CD14-positive monocyte (primary cell): ENCODE measurements around the gene RNF26. TPM values are rescaled to one million over a fixed set of nuclear protein-coding genes. Genes with fewer than 3 reads are reported as not detected.

ENCODE experiments used
- DNase-seq, 3 donors: peaks; one replicate each; pipeline ENCODE4 v3.0.0-alpha.2; 2011 to 2022
- H2AFZ ChIP-seq: 2 replicates; pipeline ENCODE4 v1.6.0; 2012; ENCODE audit warnings: mild to moderate bottlenecking, low read depth, low read length, inconsistent platforms; ENCODE audit not compliant: insufficient read depth, poor library complexity, severe bottlenecking
- H3K27ac ChIP-seq, 2 donors: 1 replicate in 1 of 2; 2 replicates in 1 of 2; pipeline ENCODE4 v1.5.1; 2012 to 2013; ENCODE audit warnings: low read length in 2 of 2, control low read depth in 1 of 2, inconsistent platforms in 1 of 2, low read depth in 1 of 2, mild to moderate bottlenecking in 1 of 2
- H3K27me3 ChIP-seq, 2 donors: one replicate each; pipeline versions ENCODE4 v1.6.0 to v1.6.1; 2011 to 2013; ENCODE audit warnings: low read length in 2 of 2; ENCODE audit not compliant: control insufficient read depth in 2 of 2, insufficient read depth in 2 of 2
- H3K36me3 ChIP-seq, 2 donors: replicated peaks in 1 of 2; 1 replicate in 1 of 2; 2 replicates in 1 of 2; pipeline versions ENCODE4 v1.5.1 to v1.6.1; 2012 to 2013; ENCODE audit warnings: low read length in 2 of 2, control low read depth in 1 of 2, inconsistent platforms in 1 of 2, mild to moderate bottlenecking in 1 of 2; ENCODE audit not compliant: insufficient read depth in 2 of 2, control insufficient read depth in 1 of 2
- H3K4me1 ChIP-seq, 2 donors: 1 replicate in 1 of 2; 2 replicates in 1 of 2; pipeline versions ENCODE4 v1.5.1 to v1.6.1; 2012 to 2013; ENCODE audit warnings: low read length in 2 of 2, control low read depth in 1 of 2, inconsistent platforms in 1 of 2, mild to moderate bottlenecking in 1 of 2, moderate library complexity in 1 of 2; ENCODE audit not compliant: insufficient read depth in 2 of 2, control insufficient read depth in 1 of 2
- H3K4me2 ChIP-seq: replicated peaks from 2 replicates; pipeline ENCODE3; 2012; ENCODE audit warnings: low read length, moderate library complexity, mild to moderate bottlenecking; ENCODE audit not compliant: poor library complexity, severe bottlenecking; ENCODE audit errors: extremely low read depth
- H3K4me3 ChIP-seq, 3 experiments: fragments of 200-600 bp in 1 of 3; sonication (generic) in 1 of 3; replicated peaks in 1 of 3; 1 replicate in 2 of 3; 2 replicates in 1 of 3; pipeline ENCODE4 v1.5.1; 2011 to 2013; ENCODE audit warnings: low read length in 3 of 3, mild to moderate bottlenecking in 3 of 3, control low read depth in 2 of 3, low read depth in 2 of 3, inconsistent platforms in 1 of 3, moderate library complexity in 1 of 3
- H3K79me2 ChIP-seq: 2 replicates; pipeline ENCODE4 v1.6.0; 2012; ENCODE audit warnings: mild to moderate bottlenecking, control low read depth, inconsistent platforms, low read length, moderate library complexity; ENCODE audit not compliant: insufficient read depth
- H3K9ac ChIP-seq: 2 replicates; pipeline ENCODE4 v1.6.0; 2017; ENCODE audit warnings: low read length, mild to moderate bottlenecking; ENCODE audit not compliant: insufficient read depth, poor library complexity, severe bottlenecking
- H3K9me3 ChIP-seq, 2 donors: replicated peaks in 1 of 2; 1 replicate in 1 of 2; 2 replicates in 1 of 2; pipeline versions ENCODE4 v1.5.1 to v1.6.1; 2012 to 2013; ENCODE audit warnings: low read length in 2 of 2, control low read depth in 1 of 2; ENCODE audit not compliant: control insufficient read depth in 1 of 2, insufficient read depth in 1 of 2
- H4K20me1 ChIP-seq: 2 replicates; pipeline ENCODE4 v1.6.0; 2012; ENCODE audit warnings: mild to moderate bottlenecking, low read length, control low read depth, moderate library complexity; ENCODE audit not compliant: insufficient read depth
- H3K27ac Mint-ChIP-seq, 7 donors: one replicate each; pipeline ENCODE4 v1.8.0; 2020; ENCODE audit warnings: mild to moderate bottlenecking in 7 of 7, mixed read lengths in 7 of 7, moderate library complexity in 6 of 7, inconsistent platforms in 2 of 7
- H3K27me3 Mint-ChIP-seq, 3 donors: one replicate each; pipeline ENCODE4 v1.8.0; 2021 to 2022; ENCODE audit warnings: low read depth in 3 of 3, mild to moderate bottlenecking in 3 of 3, mixed read lengths in 3 of 3, moderate library complexity in 3 of 3, inconsistent platforms in 1 of 3
- H3K36me3 Mint-ChIP-seq, 2 donors: one replicate each; pipeline ENCODE4 v1.8.0; 2020; ENCODE audit warnings: mixed read lengths in 2 of 2, inconsistent platforms in 1 of 2, mild to moderate bottlenecking in 1 of 2
- H3K4me1 Mint-ChIP-seq: one replicate; pipeline ENCODE4 v1.8.0; 2020; ENCODE audit warnings: mild to moderate bottlenecking, mixed read lengths
- H3K4me3 Mint-ChIP-seq, 2 donors: one replicate each; pipeline ENCODE4 v1.8.0; 2020; ENCODE audit warnings: mild to moderate bottlenecking in 2 of 2, mixed read lengths in 2 of 2, moderate library complexity in 1 of 2
- H3K9me3 Mint-ChIP-seq, 7 donors: one replicate each; pipeline ENCODE4 v1.8.0; 2020 to 2022; ENCODE audit warnings: mixed read lengths in 7 of 7, mild to moderate bottlenecking in 6 of 7, moderate library complexity in 6 of 7, inconsistent platforms in 2 of 7
- CTCF ChIP-seq: fragments of 200-600 bp; IDR thresholded peaks from one replicate; pipeline ENCODE4 v1.8.0; 2022; ENCODE audit warnings: antibody characterized with exemption, mild to moderate bottlenecking
- WGBS: methylation state at CpG from one replicate; pipeline ENCODE4 v1.1.5; 2013; ENCODE audit warnings: missing lambda C conversion rate; ENCODE audit not compliant: insufficient coverage; 5-methylcytosine and 5-hydroxymethylcytosine counted together
- intact Hi-C, 2 donors: fragments of 100-400 bp; cut with micrococcal nuclease; formaldehyde crosslinking; loops; one replicate each; pipeline versions ENCODE4 v1.15.0 to v1.15.1; 2023
- polyA plus RNA-seq, 3 donors: library from polyadenylated mRNA; depleted of rRNA in 1 of 3; unstranded in 2 of 3; stranded (reverse) in 1 of 3; fragments of 300-500 nt in 2 of 3; fragments of >200 nt in 1 of 3; fragmentation: Illumina TruSeq in 2 of 3; gene quantifications; 1 replicate in 2 of 3; 2 replicates in 1 of 3; pipeline ENCODE4 v1.2.3, GENCODE V29; 2012 to 2021

RNF26 gene
- polyA plus RNA-seq, 3 donors: 6.8 to 27.6 (median 20.5) TPM

GRCh38 chr11:119380160-119380826 lies 46.0 kb downstream of the RNF26 start:
- 93% methylated on average over 8 of the region's 13 CpGs for WGBS
- H3K27me3 ChIP-seq: peaks cover 0 to 27% of the 10 kb centered on the region in 2 donors
- peaks cover 0 to 3% (median 0%) of the 10 kb centered on the region in 7 donors for H3K9me3 Mint-ChIP-seq
- no peak overlapping the region for H3K27ac ChIP-seq
- no peaks in the 10 kb centered on the region for H3K36me3 Mint-ChIP-seq
- no peaks in the 10 kb centered on the region for H3K36me3 ChIP-seq
- H3K4me1 Mint-ChIP-seq: no peaks in the 10 kb centered on the region
- H3K4me3 Mint-ChIP-seq: no peak overlapping the region
- H3K4me3 ChIP-seq: peak overlapping the region in 1 of 3 experiments; percentile 66
- intact Hi-C loops: no loop called here
- peaks cover 12 to 24% (median 16%) of the 10 kb centered on the region in 3 donors for H3K27me3 Mint-ChIP-seq
- H3K9me3 ChIP-seq: no peaks in the 10 kb centered on the region
- H3K27ac Mint-ChIP-seq: peak overlapping the region in 1 of 7 donors; percentile 27
- no peaks in the 10 kb centered on the region for H4K20me1 ChIP-seq
- DNase-seq: peak in 1 of 3 donors; percentile 11
- peaks cover 16 to 17% of the 10 kb centered on the region in 2 donors for H3K4me1 ChIP-seq
- no peak for TF ChIP-seq CTCF
- no peaks in the 10 kb centered on the region for H3K79me2 ChIP-seq
- H2AFZ ChIP-seq: no peak overlapping the region
- no peak overlapping the region for H3K9ac ChIP-seq
- no peak overlapping the region for H3K4me2 ChIP-seq

GRCh38 chr11:119380827-119381180 lies 46.5 kb downstream of the RNF26 start:
- H3K9me3 Mint-ChIP-seq: peaks cover 0 to 3% (median 0%) of the 10 kb centered on the region in 7 donors
- Histone ChIP-seq H3K27me3 (peaks cover 0 to 27% of the 10 kb centered on the region in 2 donors), H3K79me2 (no peaks in the 10 kb centered on the region), H3K9me3 (no peaks in the 10 kb centered on the region), H2AFZ (peak overlapping the region; percentile 72), H3K4me1 (peaks cover 16 to 17% of the 10 kb centered on the region in 2 donors), H3K4me3 (peak overlapping the region in 1 of 3 experiments; percentile 66), H3K36me3 (no peaks in the 10 kb centered on the region), H3K9ac (no peak overlapping the region), H3K27ac (no peak overlapping the region), H4K20me1 (no peaks in the 10 kb centered on the region), H3K4me2 (peak overlapping the region; percentile 72)
- H3K27ac Mint-ChIP-seq: peak overlapping the region in 1 of 7 donors; percentile 32
- intact Hi-C loops: no loop called here
- DNase-seq: peak in 1 of 3 donors; percentile 28
- H3K4me3 Mint-ChIP-seq: no peak overlapping the region
- TF ChIP-seq CTCF: no peak
- peaks cover 12 to 24% (median 16%) of the 10 kb centered on the region in 3 donors for H3K27me3 Mint-ChIP-seq
- WGBS: 0% methylated on average over 1 of the region's 10 CpGs
- H3K36me3 Mint-ChIP-seq: no peaks in the 10 kb centered on the region
- H3K4me1 Mint-ChIP-seq: no peaks in the 10 kb centered on the region
